ENCODE results near the gene ULK3. TPM values are rescaled to one million over a fixed set of nuclear protein-coding genes. Genes with fewer than 3 reads are reported as not detected.
A peak's percentile ranks its signal among the peaks of the same experiment; 100 is the strongest.

The ULK3 gene
- total RNA-seq, 1 donor from 2014 or later: 18.3 TPM

- peak overlapping the region in 1 of 3 donors; percentile 95 for H3K9ac ChIP-seq (ENCODE audit: low read depth in 1 of 3, low read length in 3 of 3)
- H3K27ac ChIP-seq (ENCODE audit: low read depth, low read length): peak overlapping the region; percentile 92
- peaks cover 29 to 46% (median 33%) of the 10 kb centered on the region in 3 donors for H3K36me3 ChIP-seq (ENCODE audit: control insufficient read depth in 3 of 3, insufficient read depth in 3 of 3, low read length in 3 of 3)
- H3K4me1 ChIP-seq (ENCODE audit: control insufficient read depth in 3 of 3, insufficient read depth in 3 of 3, low read length in 3 of 3): peaks cover 34 to 41% (median 36%) of the 10 kb centered on the region in 3 donors
- no peaks in the 10 kb centered on the region for H3K27me3 ChIP-seq (ENCODE audit: control insufficient read depth in 3 of 3, insufficient read depth in 3 of 3, low read length in 3 of 3)
- H3K9me3 ChIP-seq (ENCODE audit: control insufficient read depth in 3 of 3, low read length in 3 of 3): no peaks in the 10 kb centered on the region
- H3K4me3 ChIP-seq (ENCODE audit: low read length in 3 of 3): peak overlapping the region in 1 of 3 donors; percentile 13
Measured at GRCh38 chr15:74844319-74845207, 1.6 kb upstream of the ULK3 start.

GRCh38 chr15:74843891-74844299 is 939 bp upstream of the ULK3 start:
- Histone ChIP-seq H3K4me1 (ENCODE audit: control insufficient read depth in 3 of 3, insufficient read depth in 3 of 3, low read length in 3 of 3) (peaks cover 34 to 41% (median 36%) of the 10 kb centered on the region in 3 donors), H3K36me3 (ENCODE audit: control insufficient read depth in 3 of 3, insufficient read depth in 3 of 3, low read length in 3 of 3) (peaks cover 33 to 51% (median 35%) of the 10 kb centered on the region in 3 donors), H3K27ac (ENCODE audit: low read depth, low read length) (peak overlapping the region; percentile 92), H3K27me3 (ENCODE audit: control insufficient read depth in 3 of 3, insufficient read depth in 3 of 3, low read length in 3 of 3) (no peaks in the 10 kb centered on the region), H3K9ac (ENCODE audit: low read depth in 1 of 3, low read length in 3 of 3) (peak overlapping the region; percentile 85 to 95 (median 86)), H3K4me3 (ENCODE audit: low read length in 3 of 3) (peak overlapping the region; percentile 56 to 93 (median 78)), H3K9me3 (ENCODE audit: control insufficient read depth in 3 of 3, low read length in 3 of 3) (no peaks in the 10 kb centered on the region)

GRCh38 chr15:74843445-74843828 is 481 bp upstream of the ULK3 start:
- Histone ChIP-seq H3K4me3 (ENCODE audit: low read length in 3 of 3) (peak overlapping the region; percentile 56 to 93 (median 78)), H3K9ac (ENCODE audit: low read depth in 1 of 3, low read length in 3 of 3) (peak overlapping the region; percentile 85 to 95 (median 86)), H3K27me3 (ENCODE audit: control insufficient read depth in 3 of 3, insufficient read depth in 3 of 3, low read length in 3 of 3) (no peaks in the 10 kb centered on the region), H3K9me3 (ENCODE audit: control insufficient read depth in 3 of 3, low read length in 3 of 3) (no peaks in the 10 kb centered on the region), H3K27ac (ENCODE audit: low read depth, low read length) (peak overlapping the region; percentile 92), H3K4me1 (ENCODE audit: control insufficient read depth in 3 of 3, insufficient read depth in 3 of 3, low read length in 3 of 3) (peaks cover 33 to 38% (median 36%) of the 10 kb centered on the region in 3 donors), H3K36me3 (ENCODE audit: control insufficient read depth in 3 of 3, insufficient read depth in 3 of 3, low read length in 3 of 3) (peaks cover 31 to 51% (median 33%) of the 10 kb centered on the region in 3 donors)

GRCh38 chr15:74841891-74842373 is 1.0 kb downstream of the ULK3 start:
- Histone ChIP-seq H3K4me1 (ENCODE audit: control insufficient read depth in 3 of 3, insufficient read depth in 3 of 3, low read length in 3 of 3) (peaks cover 20 to 23% (median 23%) of the 10 kb centered on the region in 3 donors), H3K9ac (ENCODE audit: low read depth in 1 of 3, low read length in 3 of 3) (peak overlapping the region in 2 of 3 donors; percentile 89 to 95), H3K9me3 (ENCODE audit: control insufficient read depth in 3 of 3, low read length in 3 of 3) (no peaks in the 10 kb centered on the region), H3K27me3 (ENCODE audit: control insufficient read depth in 3 of 3, insufficient read depth in 3 of 3, low read length in 3 of 3) (no peaks in the 10 kb centered on the region), H3K36me3 (ENCODE audit: control insufficient read depth in 3 of 3, insufficient read depth in 3 of 3, low read length in 3 of 3) (peaks cover 24 to 48% (median 32%) of the 10 kb centered on the region in 3 donors), H3K4me3 (ENCODE audit: low read length in 3 of 3) (peak overlapping the region; percentile 70 to 94 (median 93)), H3K27ac (ENCODE audit: low read depth, low read length) (no peak overlapping the region)

- Histone ChIP-seq H3K9ac (ENCODE audit: low read depth in 1 of 3, low read length in 3 of 3) (no peak overlapping the region), H3K27ac (ENCODE audit: low read depth, low read length) (no peak overlapping the region), H3K36me3 (ENCODE audit: control insufficient read depth in 3 of 3, insufficient read depth in 3 of 3, low read length in 3 of 3) (peaks cover 28 to 54% (median 36%) of the 10 kb centered on the region in 3 donors), H3K4me1 (ENCODE audit: control insufficient read depth in 3 of 3, insufficient read depth in 3 of 3, low read length in 3 of 3) (peaks cover 20 to 23% (median 23%) of the 10 kb centered on the region in 3 donors), H3K9me3 (ENCODE audit: control insufficient read depth in 3 of 3, low read length in 3 of 3) (no peaks in the 10 kb centered on the region), H3K4me3 (ENCODE audit: low read length in 3 of 3) (no peak overlapping the region), H3K27me3 (ENCODE audit: control insufficient read depth in 3 of 3, insufficient read depth in 3 of 3, low read length in 3 of 3) (no peaks in the 10 kb centered on the region)
Measured at GRCh38 chr15:74840851-74841775, 1.8 kb downstream of the ULK3 start.

GRCh38 chr15:74839526-74840395 is 3.2 kb downstream of the ULK3 start:
- Histone ChIP-seq H3K9ac (ENCODE audit: low read depth in 1 of 3, low read length in 3 of 3) (no peak overlapping the region), H3K9me3 (ENCODE audit: control insufficient read depth in 3 of 3, low read length in 3 of 3) (no peaks in the 10 kb centered on the region), H3K4me3 (ENCODE audit: low read length in 3 of 3) (no peak overlapping the region), H3K36me3 (ENCODE audit: control insufficient read depth in 3 of 3, insufficient read depth in 3 of 3, low read length in 3 of 3) (peaks cover 22 to 51% (median 35%) of the 10 kb centered on the region in 3 donors), H3K27ac (ENCODE audit: low read depth, low read length) (no peak overlapping the region), H3K4me1 (ENCODE audit: control insufficient read depth in 3 of 3, insufficient read depth in 3 of 3, low read length in 3 of 3) (peaks cover 20 to 28% (median 21%) of the 10 kb centered on the region in 3 donors), H3K27me3 (ENCODE audit: control insufficient read depth in 3 of 3, insufficient read depth in 3 of 3, low read length in 3 of 3) (no peaks in the 10 kb centered on the region)

- Histone ChIP-seq H3K36me3 (ENCODE audit: control insufficient read depth in 3 of 3, insufficient read depth in 3 of 3, low read length in 3 of 3) (peaks cover 22 to 45% (median 34%) of the 10 kb centered on the region in 3 donors), H3K4me3 (ENCODE audit: low read length in 3 of 3) (no peak overlapping the region), H3K27ac (ENCODE audit: low read depth, low read length) (no peak overlapping the region), H3K4me1 (ENCODE audit: control insufficient read depth in 3 of 3, insufficient read depth in 3 of 3, low read length in 3 of 3) (peaks cover 18 to 25% (median 20%) of the 10 kb centered on the region in 3 donors), H3K9ac (ENCODE audit: low read depth in 1 of 3, low read length in 3 of 3) (no peak overlapping the region), H3K9me3 (ENCODE audit: control insufficient read depth in 3 of 3, low read length in 3 of 3) (no peaks in the 10 kb centered on the region), H3K27me3 (ENCODE audit: control insufficient read depth in 3 of 3, insufficient read depth in 3 of 3, low read length in 3 of 3) (no peaks in the 10 kb centered on the region)
Measured at GRCh38 chr15:74838746-74839525, 4.0 kb downstream of the ULK3 start.

GRCh38 chr15:74838137-74838516 is 4.8 kb downstream of the ULK3 start:
- H3K9ac ChIP-seq (ENCODE audit: low read depth in 1 of 3, low read length in 3 of 3): no peak overlapping the region
- peaks cover 13 to 20% (median 14%) of the 10 kb centered on the region in 3 donors for H3K4me1 ChIP-seq (ENCODE audit: control insufficient read depth in 3 of 3, insufficient read depth in 3 of 3, low read length in 3 of 3)
- H3K27me3 ChIP-seq (ENCODE audit: control insufficient read depth in 3 of 3, insufficient read depth in 3 of 3, low read length in 3 of 3): no peaks in the 10 kb centered on the region
- H3K36me3 ChIP-seq (ENCODE audit: control insufficient read depth in 3 of 3, insufficient read depth in 3 of 3, low read length in 3 of 3): peaks cover 22 to 45% (median 34%) of the 10 kb centered on the region in 3 donors
- no peak overlapping the region for H3K4me3 ChIP-seq (ENCODE audit: low read length in 3 of 3)
- no peaks in the 10 kb centered on the region for H3K9me3 ChIP-seq (ENCODE audit: control insufficient read depth in 3 of 3, low read length in 3 of 3)
- H3K27ac ChIP-seq (ENCODE audit: low read depth, low read length): no peak overlapping the region

All from skeletal muscle tissue (tissue), 4 donors.